NCI-H2171 treated with DMSO at 0.1 percent for 48 hours (cell line): ENCODE data around the gene TBC1D13.
"Not testable (repeated sequence)": the region's sequence is repeated elsewhere in the genome, so short reads cannot be mapped to it uniquely, and the experiment has no call there.

Experiments used
- DNase-seq: peaks from one replicate; lab custom pipeline; 2025; lab: John Stamatoyannopoulos, UW

Gene TBC1D13

DNA sequence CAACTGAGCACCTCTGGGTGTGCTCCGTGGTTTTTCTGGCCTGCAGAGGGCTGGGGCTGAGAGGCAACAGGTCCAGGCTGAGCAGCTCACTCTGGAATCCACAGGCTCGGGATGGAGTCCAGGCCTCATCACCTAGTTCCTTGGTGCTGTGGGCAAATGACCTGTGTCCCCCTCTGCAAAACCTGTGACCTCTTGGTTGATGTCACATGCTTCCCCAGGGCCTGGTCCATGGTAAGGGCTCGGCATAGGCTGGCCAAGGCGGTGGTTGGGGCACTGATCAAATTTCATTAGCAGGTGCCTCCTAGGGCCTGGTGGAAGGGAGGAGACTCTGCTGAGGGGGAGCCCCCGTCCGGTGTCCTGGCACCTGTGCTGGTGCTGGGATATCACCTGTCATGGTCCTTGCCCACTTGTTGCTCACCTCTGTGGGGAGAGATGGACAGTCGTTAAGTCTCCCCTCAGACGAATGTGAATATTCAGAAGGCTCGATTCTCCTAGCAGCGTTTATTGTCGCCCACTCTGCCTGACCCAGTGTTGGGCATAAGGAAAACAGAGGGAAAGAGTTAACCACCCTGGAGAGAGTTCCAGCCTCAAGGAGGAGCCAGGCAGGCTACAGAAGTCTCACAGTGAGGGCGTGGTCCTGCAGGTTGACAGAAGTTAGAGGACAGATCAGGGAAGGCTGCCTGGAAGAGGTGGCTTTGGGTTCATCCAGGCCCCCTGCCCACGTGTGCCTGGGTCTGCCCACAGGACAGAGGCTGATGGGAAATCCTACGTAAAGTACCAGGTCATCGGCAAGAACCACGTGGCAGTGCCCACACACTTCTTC, 34.7 kb downstream of the TBC1D13 start:
- no peak for DNase-seq

DNA sequence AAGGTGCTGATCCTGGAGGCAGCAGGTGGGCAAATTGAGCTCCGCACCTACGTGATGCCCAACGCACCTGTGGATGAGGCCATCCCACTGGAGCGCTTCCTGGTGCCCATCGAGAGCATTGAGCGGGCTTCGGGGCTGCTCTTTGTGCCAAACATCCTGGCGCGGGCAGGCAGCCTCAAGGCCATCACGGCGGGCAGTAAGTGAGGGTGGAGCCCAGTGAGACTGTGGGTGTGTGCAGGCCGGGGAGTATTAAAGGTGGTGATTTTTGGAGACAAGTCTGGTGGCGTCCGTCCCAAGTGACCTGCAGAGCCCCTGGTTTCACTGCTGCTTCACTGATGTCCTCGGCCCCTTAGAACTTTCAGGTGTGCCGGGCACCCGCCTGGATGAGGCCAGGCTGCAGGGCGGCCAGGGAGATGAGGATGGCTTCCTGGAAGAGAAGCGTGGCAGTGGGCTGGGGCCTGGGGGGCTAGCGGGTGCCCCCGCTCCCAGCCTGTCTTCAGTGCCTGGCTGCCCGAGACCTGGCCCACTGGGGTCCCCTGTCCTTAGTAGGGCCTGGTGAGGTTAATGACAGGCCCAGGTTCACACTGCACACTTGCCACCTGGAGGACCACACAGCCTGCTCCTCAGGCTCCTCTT, 35.5 kb downstream of the TBC1D13 start:
- DNase-seq, result no peak

DNA sequence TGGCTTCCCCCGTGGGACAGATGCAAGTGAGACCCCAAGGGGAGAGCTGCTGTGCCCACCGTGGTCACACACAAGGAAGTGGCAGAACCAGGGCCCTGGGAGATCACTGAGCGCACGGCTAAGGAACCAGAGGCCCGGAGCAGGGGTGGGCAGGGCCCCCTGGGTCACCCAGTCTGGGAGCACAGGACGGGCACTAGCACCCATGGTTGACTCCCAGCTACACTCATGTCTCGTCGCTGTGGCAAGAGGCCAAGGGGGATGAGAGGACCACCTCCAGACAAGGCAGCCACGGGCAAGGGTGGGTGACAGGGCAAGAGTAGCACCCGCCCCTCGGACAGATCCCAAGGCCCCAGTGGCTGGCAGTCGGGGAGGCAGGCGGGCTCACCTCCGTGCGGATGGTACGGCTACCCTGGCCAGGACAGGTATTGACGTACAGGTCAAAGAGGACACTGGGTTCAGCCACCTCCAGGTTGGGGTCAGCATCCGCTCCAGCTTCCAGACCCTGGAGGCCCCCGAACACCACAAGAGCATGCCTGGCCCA, 36.4 kb downstream of the TBC1D13 start:
- DNase-seq, result no peak

DNA sequence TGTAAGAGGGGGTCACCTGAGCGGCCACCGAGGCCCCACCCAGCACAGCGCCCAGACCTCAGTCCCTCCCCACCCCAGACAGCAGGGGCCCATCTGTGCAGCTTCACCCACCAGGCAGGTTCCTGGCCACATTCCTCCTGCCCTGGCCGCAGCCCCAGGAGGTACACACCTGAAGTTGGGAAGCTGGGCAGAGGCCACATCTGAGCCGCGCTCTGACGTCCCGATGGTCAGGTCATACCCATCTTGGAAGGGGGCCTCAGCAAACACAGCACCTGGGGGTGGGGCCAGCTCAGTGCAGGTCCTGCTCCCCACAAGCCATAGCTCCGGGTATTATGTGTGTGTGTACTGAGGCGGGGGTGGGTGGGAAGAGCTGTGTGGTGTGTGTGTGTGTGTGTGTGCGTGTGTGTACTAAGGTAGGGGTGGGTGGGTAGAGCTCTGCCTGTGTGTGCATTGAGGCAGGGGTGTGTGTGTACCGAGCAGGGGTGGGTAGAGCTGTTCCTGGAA, 36.9 kb downstream of the TBC1D13 start:
- no peak for DNase-seq

DNA sequence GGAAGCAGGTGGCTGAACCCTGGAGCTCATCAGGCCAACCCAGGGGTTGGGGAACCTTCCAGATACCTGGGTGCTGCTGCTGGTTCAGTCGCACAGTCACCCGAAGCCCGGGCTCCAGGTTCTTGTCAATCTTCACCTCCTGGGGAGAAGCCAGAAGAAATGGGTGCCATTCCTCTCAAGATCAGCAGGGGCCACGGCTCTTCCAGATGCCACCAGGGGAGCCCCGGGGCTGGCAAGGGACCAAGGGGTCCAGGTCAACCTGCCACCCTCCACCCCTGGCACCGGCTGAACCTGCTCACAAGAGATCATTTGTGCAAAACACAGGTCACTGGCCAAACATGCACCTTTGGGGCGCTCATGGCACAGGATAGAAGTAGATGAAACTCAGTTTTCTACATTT, 37.9 kb downstream of the TBC1D13 start:
- DNase-seq, result no peak

DNA sequence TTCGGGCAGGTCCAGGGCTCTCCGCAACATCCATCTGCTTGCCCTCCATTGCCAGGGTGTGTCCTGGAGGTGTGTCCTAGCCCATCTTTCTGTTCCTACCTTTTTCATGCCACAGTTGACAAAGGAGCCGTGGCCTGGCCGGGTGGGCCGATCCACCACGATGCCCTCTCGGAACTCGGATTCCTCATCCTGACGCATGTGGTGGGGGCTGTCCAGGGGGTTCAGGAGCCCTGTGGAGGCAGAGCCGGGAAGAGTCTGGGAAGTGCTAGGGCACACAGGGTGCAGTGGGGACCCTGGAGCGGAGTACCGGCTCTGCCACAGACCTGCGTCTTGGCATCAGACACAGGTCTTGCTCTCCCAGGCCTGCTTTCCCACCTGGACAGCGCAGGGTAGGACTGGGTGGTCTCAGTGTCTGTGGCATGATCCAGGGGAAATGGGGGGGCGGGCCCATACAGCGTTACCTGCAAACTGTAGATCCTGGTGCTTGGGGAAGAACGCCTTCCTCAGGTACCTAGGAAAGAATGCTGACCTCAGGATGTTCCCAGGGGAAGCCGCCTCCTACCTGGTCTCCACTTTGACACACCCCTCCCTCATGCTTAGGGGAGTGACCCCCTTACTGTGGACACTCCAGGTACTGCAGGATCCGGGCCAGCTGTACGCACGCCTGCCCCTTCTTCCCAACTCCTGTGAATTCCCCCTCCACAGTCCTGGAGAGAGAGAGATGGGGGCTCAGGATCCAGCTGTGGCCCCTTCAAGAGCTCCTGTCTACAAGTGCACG, 39.1 kb downstream of the TBC1D13 start:
- no peak for DNase-seq

DNA sequence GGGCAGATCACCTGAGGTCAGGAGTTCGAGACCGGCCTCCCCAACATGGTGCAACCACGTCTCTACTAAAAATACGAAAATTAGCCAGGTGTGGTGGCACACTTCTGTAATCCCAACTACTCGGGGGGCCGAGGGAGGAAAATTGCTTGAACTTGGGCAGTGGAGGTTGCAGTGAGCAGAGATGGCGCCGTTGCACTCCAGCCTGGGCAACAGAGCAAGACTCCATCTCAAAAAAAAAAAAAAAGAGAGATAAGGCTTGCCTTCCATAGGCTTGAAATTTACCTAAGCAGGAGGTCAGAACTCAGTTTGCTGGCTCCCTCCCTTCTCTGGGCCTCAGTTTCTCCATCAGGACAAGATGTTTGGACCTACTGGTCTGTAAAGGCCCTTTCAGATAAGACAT, 41.2 kb downstream of the TBC1D13 start:
- DNase-seq, result no peak

DNA sequence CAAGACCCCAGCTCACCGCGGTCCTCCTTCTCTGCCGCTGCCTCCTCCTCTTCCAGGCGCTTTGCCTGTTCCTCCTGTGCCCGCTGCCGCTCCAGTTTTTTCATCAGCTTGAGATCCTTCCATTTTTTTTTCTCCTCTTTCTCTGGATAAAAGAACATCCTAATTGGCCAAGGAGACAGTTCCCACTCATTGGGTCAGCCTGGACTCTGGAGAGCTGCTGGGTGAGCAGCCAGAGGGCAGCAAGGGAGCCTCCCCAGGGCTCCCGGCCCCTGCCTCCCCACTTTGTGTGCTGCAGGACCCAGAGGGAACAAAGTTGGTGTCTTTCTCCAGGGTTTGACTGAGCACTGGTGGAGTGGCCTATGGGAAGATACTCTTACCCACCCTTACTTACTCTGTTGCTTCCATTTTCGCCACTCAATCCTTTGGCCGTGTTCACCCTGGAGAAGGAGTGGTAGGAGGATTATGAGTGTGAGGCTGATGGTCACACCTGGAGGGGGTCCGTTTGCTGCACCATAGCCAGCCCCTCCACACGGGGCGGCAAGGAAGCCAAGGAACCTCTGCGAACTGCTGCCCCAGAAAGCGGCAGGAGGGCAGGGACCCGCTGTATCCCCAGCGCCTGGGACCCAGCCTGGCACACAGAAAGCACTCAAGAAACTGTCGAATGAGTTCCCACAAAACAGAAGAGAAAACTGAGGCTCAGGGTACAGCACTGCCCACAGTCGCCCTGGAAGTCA, 41.8 kb downstream of the TBC1D13 start:
- DNase-seq, result no peak

DNA sequence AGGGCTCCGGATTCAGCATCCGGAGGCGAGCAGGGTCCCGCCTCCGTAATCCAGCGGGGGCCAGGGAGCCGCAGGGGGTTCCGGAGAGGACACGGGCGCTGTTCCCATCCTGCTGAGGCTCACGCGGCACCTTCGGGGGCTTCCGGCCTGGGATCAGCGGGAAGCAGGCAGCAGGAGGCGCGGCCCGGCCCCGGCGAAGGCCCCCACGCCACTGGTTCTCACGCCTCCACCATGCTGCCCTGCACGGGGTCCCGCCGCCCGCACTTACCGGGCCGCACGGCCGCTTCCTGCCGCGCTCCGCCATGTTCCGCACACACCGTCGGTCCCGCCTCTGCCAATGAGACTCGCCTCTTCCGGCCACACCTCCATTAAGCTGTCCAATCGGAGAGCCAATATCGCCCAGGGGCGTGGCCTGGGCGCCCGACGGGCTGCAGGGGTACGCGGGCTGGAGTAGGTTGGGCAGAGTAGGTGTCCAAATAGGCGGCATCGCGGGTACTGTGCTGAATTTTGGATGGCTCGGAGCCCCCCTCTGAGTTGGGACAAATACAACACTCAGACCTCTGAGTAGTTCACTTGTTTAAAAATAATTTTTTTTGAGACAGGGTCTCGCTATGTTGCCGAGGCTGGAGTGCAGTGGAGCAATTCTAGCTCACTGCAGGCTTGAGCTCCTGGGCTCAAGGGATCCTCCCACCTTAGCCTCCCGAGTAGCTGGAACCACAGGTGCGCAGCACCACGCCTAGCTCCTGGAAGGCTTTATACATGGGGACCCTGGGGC, 42.6 kb downstream of the TBC1D13 start, which contains the start of gene SPOUT1:
SPOUT1 (minus strand) TSS at position 318 of the 775 bp plus-strand sequence; CDS start at position 304, 14 bp downstream.
- DNase-seq, result peak; percentile 97

DNA sequence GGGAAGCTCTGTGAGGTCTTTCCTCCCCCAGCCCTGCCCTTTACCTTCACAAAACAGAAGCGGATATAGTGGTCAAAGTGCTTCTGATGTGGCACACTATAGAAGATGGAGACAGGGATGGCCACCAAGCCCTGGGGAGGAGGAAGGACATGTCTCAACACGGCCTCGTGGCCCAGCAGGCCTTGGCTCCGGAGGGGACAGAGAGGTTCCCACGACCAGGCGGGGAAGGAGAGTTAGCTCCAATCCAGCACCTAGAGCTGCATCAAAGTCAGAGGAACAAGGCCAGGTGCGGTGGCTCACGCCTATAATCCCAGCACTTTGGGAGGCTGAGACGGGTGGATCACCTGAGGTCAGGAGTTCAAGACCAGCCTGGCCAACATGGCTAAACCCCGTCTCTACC, 46.6 kb downstream of the TBC1D13 start:
- no peak for DNase-seq

DNA sequence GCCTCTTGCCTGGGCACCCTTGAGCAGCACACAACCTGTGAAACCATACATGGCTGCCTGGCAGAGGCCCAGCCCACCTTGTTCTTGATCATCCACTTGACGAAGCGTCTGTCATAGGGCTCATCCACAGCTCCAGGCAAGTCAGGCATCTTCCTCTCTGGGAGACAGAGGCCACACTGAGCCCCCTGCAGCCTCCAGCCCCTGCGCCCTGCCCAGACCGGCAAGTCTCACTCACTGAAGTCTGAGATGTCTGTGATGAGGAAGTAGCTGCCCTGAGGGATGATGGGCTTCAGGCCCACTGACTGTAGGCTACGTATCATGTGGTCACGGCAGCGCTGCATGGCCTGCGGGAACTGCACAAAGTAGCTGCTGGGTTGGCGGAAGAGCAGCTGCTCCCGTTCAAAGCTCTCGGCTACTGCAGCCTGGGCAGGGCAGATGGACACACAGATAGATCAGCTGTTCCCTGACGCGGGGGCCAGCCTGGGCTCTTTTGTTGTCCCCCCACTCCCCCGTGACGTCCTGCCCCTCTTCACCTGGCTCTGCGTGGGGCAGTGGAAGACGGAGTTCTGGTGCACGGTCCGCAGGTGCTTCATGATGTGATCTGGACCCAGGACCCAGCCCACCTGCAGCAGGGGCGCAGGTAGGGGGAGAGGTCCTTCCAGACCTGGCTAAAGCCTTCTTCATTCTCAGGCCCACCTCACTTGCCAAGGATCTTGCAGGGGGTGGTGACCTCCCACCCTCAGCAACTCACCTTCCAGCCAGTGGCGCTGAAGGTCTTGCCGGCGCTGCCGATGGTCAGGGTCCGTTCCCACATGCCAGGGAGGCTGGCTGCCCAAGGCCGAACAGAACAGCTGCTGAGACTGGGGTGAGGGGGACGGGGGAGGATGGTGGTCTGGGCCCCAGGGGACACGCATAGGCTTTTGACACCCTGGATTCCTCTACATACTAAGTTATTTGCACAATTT, 48.5 kb downstream of the TBC1D13 start:
- DNase-seq, result no peak

DNA sequence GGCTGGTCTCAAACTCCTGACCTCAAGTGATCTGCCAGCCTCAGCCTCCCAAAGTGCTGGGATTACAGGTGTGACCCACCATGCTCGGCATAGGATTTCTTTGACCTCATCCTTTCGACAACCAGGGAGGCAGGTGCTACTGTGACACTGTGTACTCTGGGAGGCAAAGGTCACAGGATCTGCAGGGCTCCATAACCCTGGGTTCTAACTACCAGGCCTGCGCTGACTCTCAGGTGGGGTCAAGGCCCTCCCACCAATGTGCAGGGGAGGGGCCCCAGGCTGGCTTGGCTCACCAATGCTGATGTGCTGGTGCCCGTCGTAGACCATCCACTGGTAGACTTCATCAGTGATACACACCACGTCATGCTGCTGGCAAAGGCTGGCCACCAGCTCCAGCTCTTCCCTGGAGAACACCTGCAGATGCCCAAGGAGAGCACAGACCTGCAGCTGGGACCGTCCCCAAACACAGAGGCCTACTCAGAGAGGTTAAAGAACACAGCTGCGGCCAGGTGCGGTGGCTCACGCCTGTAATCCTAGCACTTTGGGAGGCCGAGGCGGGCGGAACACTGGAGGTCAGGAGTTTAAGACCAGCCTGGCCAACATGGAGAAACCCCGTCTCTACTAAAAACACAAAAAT, 49.6 kb downstream of the TBC1D13 start:
- DNase-seq, result no peak

DNA sequence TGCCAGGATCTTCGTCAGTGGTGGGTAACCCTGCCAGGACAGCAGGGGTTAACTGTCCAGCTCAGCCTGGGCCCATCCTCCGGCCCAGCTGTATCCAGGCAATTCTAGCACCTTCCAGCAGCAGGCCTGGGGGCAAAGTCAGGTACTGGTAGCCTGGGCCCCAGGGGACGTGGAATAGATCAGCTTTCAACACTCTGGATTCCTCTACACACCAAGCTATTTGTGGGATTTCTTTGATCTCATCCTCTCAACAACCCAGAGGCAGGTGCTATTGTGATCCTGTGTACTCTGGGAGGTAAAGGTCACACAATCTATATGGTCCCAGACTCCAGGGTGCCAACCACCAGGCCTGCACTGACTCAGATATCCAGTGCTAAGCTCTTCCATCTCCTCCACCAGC, 51.3 kb downstream of the TBC1D13 start:
- peak; percentile 31 for DNase-seq

DNA sequence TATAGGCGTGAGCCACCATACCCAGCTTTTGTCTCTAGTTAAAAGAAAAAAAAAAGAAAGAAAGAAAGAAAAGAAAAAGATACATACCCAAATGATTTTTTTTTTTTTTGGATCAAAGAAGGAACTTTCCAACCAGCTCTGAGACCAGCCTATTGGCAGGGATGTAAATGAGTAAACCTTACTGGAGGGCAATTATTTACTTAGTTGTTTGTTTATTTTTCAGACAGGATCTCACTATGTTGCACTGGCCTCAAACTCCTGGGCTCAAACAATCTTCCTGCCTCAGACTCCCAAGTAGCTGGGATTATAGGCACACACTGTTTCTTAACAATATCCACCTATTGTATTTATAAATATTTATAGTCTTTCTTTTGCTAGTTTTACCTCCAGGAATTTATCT, 53.5 kb downstream of the TBC1D13 start:
- no peak for DNase-seq

DNA sequence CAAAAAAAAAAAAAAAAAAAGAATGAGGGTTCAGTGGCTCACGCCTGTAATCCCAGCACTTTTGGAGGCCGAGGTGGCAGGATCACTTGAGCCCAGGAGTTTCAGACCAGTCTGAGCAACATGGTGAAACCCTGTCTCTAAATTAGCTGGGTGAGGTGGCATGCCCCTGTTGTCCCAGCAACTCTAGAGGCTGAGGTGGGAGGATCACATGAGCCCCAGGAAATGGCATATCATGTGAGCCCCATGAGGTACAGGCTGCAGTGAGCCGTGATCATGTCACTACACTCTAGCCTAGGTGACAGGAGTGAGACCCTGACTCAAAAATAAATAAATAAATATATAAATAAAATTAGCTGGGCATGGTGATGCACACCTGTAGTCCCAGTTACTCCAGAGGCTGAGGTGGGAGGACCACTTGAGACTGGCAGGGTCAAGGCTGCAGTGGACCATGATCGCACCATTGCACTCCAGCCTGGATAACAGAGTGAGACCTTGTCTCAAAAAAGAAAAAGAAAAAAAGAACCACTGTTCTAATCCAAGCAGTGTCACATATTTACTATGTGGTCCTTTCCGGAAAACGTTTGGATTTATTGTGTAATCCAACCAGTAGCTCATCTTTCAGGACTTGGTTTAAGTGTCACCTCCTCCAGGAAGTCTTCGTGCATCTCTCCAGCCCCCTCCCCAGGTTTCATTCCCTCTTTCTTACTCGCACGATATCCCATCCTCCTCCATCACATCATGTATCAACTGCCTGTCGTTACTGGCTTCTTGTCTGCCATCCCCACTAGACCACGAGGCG, 54.8 kb downstream of the TBC1D13 start:
- DNase-seq, result no peak

DNA sequence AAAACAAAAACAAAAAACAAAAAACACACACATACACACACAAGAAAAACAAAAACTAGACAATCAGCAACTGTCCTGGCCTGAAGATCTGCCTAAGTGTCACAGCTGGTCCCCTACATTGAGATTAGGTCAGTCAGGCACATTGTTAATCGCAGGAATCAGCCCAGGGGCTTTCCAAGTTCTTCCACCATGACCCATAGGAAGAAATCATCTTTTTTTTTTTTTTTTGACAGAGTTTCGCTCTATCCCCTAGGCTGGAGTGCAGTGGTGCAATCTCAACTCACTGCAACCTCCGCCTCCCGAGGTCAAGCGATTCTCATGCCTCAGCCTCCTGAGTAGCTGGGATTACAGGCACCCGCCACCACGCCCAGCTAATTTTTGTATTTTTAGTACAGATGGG, 56.1 kb downstream of the TBC1D13 start:
- DNase-seq, result not testable (repeated sequence)

DNA sequence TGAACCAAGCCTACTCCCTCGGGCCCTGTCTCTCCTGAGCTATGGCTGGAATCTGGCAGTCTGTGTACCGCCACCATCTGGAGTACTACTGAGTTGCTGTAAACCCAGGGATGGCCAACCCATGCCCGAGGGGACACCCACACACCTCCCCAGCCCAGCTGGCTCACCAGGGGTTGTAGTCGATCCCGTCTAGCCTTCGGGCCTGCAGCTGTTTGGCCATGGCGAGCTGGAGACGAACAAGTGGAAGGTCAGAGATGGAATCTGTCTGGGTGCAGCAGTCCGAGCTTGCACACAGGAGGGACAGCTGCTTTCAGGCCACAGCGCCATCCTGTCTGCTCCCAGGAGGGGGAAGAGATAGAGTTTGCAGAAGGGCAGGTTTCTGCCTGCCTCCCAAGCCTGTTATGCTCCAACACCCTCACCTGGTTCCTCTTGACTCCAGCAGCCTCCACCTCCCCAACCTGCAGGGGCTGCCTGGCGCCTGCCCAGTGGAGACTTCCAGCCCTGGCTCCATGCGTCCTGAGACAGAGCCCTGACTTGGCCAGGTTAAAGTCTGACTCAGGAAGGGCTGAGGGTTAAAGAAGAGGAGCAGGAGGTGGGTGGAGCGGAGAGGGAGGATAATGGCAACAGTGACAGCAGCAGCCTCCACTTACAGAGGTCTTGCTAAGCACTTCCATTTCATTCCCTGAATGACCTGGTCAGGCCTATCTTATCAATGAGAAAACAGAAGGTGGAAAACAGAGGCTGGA, 58.3 kb downstream of the TBC1D13 start:
- peak; percentile 99 for DNase-seq

DNA sequence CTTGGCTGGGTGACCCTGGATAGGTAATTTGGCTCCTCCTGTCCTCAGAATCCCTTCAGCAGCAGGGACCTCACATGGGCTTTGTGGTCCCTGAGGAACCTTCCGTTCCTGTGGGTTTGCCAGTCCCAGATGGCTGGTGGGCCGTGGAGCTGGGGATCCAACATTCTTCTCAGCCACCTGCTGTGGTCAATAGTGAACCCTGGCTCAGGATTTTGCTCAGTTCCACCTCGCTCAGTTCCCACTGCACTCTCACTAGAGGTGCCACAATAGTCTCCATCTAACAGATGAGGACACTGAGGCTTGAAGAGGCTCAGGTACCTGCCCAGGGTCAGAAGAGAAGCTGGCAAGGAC, 59.6 kb downstream of the TBC1D13 start:
- DNase-seq, result no peak
